TTC549 (cell line): ENCODE data around the gene MRPL36.
"Not testable (repeated sequence)": the region's sequence is repeated elsewhere in the genome, so short reads cannot be mapped to it uniquely, and the experiment has no call there.

Experiments used
- FAIRE-seq: peaks from 2 replicates; lab custom pipeline; 2012; peaks lifted over from hg19 to GRCh38; lab: Jason Lieb, UNC

MRPL36 gene

DNA sequence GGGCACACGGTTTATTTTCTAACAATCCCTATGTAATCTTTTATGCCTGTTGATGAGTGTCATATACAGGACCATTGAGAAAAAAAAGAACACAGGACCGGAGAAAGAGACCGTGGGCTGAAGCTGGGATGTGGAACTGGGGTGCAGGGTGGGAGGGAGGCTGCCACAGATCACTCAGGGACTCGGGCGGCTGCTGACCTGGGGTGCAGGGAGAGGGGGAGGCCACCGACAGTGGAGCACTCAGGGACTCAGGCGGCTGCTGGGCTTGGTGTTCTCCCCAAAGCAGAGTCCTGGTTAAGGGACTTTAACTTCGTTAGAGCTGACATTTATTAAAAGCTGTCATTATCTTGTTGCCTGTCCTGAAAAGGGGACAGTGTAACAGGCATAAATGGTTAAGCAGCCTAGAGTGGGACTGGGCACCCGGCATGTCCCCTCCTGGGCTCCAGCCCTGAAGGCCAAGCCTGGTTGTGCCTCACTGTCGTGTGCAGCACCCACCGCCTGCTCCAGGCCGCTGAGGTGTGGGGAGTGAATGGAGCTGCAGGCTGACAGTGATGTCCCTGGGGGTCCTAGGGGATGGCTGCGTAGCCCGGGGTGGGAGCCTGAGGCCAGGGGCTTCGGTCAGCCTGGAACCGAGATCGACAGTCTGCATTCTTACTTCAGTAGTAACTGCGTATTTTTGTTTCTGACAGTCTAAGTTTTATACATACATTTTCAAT, 15.6 kb upstream of the MRPL36 start:
- FAIRE-seq: no peak

- no peak for FAIRE-seq
These were observed 14.8 kb upstream of the MRPL36 start for GRCh38 chr5:1814183-1815020.

DNA sequence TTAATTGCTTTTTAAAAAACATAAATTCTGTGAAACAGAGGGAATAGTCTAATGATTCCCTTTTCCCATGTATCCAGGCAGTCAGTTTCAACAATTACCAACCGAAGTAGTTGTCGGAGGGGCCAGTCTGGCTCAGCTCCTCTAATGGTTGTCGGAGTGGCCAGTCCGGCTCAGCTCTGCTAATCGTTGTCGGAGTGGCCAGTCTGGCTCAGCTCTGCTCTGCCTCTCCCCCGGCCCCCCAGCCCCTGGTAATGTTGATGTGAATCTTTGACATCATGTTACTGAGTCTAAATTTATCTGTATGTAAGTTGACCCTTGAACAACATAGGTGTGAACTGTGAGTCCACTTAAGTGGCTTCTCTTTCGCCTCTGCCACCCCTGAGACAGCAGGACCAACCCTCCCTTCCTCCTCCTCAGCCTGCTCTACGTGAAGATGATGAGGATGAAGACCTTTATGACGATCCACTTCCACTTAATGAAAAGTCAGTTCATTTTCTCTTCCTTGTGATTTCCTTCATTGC, 11.0 kb upstream of the MRPL36 start:
- no peak for FAIRE-seq

- FAIRE-seq: no peak
These were observed 9.9 kb upstream of the MRPL36 start for GRCh38 chr5:1809416-1810035.

DNA sequence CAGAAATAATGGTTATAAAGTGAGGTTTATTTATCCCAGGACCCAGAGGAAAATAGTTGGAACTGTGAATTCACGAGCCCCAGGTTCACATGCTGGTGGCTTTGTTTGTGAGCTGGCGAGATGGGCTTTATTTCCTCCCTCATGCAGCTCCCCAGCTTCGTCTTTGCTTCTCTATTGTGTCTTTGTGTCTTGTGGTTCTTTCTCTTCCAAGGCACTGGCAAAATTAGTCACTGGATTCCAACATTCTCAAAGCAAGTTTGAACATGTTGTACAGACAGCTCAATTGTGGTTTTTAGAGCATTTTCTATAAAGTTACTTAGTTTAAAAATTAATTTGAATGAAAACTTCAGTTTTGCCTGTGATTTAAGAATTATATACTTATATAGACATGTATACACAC, 8.8 kb upstream of the MRPL36 start:
- no peak for FAIRE-seq

DNA sequence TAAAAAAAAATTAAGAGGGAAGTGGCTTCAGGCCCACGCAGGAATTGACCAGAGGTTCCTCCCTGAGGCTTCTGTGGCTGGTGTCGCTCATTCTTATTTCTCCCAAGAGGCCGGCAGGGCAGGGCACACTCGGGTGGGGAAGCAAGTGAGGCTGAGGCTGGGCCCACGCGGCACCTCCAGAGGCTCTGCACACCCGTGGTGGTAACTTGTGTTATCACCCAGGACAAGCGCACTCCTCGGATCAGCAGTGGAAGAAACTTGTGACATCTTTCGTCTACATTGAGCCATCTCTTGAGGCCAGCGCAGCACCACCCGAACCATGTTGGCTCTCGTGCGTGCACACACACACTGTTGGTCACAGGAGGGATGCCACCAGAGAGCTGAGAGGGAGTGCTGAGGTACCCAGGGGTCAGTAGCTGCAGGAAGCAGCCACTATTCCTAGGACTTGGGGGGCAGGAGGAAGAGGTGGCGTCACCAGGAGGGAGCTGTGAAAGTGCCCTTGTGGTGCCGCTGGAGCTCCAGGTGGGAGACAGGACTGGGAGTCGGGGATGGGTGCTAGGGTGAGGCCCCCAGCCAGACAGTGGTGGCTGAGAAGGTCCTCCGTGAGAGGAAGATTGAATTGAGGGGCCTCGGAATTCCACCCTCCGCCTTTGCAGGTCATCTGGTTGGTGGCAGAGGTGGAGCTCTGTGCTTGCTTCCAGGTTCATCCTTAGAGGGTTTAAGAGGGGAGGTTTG, 8.0 kb upstream of the MRPL36 start:
- no peak for FAIRE-seq

DNA sequence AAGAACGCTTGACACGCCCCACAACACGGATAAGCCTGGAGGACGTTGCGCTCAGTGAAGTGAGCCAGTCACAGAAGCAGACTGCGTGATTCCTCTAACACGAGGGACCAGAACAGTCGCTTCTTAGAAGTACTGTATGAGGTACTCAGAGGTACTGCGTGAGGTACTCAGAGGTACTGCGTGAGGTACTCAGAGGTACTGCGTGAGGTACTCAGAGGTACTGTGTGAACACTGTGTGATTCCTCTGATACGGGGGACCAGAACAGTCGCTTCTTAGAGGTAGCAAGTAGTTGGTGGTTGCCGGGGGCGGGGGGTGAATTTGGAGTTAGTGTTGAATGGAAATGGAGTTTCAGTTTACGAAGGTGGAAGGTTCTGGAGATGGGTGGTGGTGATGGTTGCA, 7.3 kb upstream of the MRPL36 start:
- no peak for FAIRE-seq

GRCh38 chr5:1806199-1806598, 6.6 kb upstream of the MRPL36 start:
- FAIRE-seq: no peak

GRCh38 chr5:1805736-1806135, 6.1 kb upstream of the MRPL36 start:
- FAIRE-seq: no peak

DNA sequence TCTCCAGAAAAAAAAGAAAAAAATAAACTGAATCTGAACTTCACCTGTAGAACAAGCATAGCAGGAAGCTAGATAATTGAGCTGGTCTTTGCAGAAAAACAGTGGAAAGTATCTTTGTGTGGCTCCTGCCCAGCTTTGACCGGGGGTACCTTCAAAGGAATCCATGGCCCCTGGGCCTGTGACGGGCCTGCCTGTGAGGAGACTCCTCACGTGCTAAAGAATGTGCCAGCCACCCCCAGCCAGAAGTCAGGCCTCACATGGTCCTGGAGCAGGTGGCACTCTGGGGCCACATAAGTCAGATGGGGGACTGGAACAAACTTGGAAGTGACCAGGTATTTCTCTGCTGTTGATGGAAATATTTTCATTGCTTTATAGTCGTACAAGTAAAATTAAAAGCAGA, 5.7 kb upstream of the MRPL36 start:
- FAIRE-seq: no peak

DNA sequence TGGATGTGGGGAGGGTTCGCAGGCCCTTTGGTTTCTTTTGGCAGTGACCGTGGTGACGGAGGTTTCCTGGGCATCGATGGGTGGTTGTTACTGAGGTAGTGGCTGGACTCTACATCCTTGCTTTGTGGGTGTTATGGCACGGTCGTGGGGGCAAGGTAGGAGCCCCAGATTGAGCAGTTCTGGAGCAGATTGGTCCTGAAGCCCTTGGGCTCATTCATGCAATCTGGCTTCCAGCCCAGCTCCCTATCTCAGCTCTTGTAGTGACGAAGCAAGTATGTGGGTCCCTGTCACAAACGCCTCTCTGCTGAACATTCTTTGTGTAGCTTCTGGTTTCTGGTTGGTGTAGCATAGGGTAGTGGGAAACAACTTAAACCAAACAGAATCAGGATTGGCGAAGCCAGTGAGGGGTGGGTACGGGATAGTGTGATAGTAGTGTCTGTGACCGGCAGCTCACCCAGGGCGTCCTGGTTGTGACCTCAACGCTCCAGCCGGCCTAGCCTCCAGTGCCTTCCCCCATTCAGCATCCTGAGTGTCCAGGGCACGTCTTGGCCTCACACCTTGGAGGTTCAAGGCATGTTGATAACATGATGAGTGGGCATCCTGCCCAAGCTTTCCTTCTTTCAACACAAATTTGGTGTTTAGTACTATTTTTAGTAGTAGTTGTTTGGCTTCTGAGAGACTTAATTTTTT, 4.5 kb upstream of the MRPL36 start:
- FAIRE-seq: no peak

DNA sequence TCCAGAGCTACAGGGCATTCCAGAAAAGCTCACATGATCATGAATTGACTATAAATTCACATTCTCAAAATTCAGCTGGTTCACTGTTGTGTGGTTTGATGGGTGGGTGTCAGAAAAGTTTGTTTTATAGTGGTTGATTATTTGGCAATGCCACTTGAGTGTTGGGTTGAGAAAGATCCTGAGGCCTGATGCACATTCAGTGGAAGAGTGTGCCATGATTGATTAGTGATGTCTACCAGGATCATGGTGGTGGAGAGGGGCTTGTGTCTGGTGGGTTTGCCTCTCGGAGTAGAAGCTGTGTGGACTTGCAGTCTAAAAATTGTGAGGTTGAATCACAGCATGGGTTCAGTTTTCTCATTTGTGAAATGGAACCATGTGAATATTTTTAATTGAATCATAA, 3.6 kb upstream of the MRPL36 start:
- no peak for FAIRE-seq

DNA sequence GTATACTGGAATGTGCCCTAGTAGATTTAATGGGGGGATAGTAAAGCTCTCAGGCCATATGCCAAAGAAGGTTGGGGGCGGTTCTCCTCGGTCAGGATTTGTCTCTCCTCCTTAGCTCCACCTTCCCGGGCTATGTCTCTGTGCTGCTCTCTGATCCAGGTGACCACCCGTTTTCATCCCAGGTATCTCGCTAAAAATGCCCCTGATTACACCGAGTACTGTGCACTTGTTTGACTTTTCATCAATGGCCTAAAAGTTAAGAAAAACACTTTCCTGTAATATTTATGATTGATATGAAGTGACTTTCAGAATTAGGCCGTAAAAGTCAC, 2.3 kb upstream of the MRPL36 start:
- FAIRE-seq: no peak

DNA sequence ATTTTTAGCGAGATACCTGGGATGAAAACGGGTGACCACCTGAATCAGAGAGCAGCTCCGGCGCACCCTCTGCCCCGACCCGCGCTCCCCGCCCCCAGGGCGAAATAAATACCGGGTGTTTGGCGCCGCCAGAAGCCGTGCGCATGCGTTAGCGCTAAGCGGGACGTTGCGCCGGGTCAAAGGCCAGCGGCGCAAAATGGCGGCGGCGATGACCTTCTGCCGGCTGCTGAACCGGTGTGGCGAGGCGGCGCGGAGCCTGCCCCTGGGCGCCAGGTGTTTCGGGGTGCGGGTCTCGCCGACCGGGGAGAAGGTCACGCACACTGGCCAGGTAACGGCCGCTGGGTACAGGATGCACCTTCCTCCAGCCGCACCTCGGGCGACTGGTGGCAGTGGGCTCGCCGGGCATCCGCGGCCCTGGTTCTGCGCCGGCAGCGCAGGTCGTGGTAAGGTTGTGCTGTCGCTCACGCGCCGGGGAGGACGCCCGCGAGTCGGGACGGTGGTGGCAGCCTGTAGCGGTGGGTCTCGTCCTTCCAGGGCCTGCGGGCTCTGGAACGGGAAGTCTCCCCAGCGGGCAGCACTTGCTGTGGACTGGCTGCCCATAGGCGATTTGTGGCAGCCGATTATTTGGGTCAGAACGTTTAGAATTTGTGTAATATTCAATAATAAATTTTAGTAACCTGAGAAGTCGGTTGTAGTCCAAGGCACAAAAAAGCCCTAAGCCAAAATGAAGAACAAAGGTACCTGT, 1.8 kb upstream of the MRPL36 start, which contains the start of gene NDUFS6:
TSS of gene NDUFS6 (plus strand) at position 186 of the 745 bp plus-strand sequence. CDS start at position 197, 11 bp downstream.
- FAIRE-seq: no peak

- FAIRE-seq: no peak
These were observed 1.0 kb upstream of the MRPL36 start for GRCh38 chr5:1800472-1801221.

GRCh38 chr5:1799110-1799601, 481 bp downstream of the MRPL36 start:
- FAIRE-seq: no peak

DNA sequence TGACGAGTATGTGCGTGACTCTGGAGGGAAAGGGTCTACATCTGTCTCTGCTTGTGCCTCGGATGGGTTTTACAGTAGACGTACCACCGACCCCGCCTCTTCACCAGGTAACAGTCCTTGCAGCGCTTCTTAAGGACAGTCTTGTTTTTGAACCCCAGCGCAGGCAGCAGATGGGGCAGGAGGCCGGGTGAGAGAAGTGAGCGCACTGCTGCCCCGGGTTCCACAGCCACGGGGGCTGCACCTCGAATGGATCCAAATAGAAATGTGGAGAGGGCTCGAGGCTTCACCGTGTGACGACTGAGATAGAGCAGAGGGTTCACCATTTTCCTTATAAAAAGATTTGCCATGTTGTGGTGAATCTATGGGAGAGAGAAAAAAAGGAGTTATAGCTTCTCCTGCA, 1.0 kb downstream of the MRPL36 start:
- not testable (repeated sequence) for FAIRE-seq

- no peak for FAIRE-seq
These were observed 1.8 kb downstream of the MRPL36 start for GRCh38 chr5:1797855-1798254.

DNA sequence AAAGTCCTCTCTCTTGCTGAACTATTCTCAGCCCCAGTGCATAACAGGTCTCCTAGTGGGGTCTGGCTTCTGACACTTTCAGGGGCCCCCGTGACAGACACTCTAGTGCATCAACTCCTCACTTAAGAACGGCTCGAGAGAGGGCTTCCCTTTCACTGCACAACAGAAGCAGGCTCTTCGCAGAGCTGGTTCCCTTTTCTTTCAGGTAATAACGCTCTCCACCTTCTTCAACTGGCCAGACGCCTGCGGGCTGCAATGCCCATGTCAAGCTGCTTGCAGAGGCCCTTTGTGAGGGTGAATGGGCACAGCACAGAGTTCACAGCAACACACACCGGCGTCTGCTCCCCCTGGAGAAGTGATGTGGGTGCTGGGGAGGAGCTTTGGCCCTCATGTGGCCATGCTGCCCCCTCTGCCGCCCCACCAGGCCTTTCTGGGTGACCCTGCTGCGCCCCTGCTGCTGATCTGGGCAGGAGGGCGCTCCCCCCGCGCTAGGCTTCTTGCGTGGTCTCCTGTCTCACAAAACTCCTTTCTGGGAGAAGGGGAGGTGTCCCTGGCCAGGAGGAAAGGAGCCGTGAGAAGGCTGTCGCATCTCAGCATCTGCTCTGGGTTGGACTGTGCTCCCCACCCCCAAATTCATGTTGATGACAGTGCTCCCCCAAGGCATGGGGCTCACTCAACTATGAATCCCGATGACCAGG, 2.4 kb downstream of the MRPL36 start:
- no peak for FAIRE-seq
